Adrenal gland (tissue), 5 donors: ENCODE measurements around the gene ITPK1.
A peak's percentile ranks its signal among the peaks of the same experiment; 100 is the strongest.

Experiments used
- POLR2A ChIP-seq, 2 donors: fragments of 450-650 bp; IDR thresholded peaks; one replicate each; pipeline ENCODE4 v1.6.1; 2017; ENCODE audit warnings: antibody characterized with exemption in 2 of 2, mild to moderate bottlenecking in 2 of 2, moderate library complexity in 1 of 2
- TF ChIP-seq, protein P1 (sequence below), 6 experiments: fragments of 450-650 bp in 4 of 6; fragments of 200-600 bp in 2 of 6; sonication (generic) in 1 of 6; IDR thresholded peaks; 1 replicate in 5 of 6; 2 replicates in 1 of 6; pipeline versions ENCODE4 v1.5.1 to v1.8.0; 2016 to 2021; ENCODE audit warnings: antibody characterized with exemption in 6 of 6, mild to moderate bottlenecking in 2 of 6, moderate library complexity in 1 of 6
- donor health status: DM: no; HTN: no; CAD: no.

DNA sequence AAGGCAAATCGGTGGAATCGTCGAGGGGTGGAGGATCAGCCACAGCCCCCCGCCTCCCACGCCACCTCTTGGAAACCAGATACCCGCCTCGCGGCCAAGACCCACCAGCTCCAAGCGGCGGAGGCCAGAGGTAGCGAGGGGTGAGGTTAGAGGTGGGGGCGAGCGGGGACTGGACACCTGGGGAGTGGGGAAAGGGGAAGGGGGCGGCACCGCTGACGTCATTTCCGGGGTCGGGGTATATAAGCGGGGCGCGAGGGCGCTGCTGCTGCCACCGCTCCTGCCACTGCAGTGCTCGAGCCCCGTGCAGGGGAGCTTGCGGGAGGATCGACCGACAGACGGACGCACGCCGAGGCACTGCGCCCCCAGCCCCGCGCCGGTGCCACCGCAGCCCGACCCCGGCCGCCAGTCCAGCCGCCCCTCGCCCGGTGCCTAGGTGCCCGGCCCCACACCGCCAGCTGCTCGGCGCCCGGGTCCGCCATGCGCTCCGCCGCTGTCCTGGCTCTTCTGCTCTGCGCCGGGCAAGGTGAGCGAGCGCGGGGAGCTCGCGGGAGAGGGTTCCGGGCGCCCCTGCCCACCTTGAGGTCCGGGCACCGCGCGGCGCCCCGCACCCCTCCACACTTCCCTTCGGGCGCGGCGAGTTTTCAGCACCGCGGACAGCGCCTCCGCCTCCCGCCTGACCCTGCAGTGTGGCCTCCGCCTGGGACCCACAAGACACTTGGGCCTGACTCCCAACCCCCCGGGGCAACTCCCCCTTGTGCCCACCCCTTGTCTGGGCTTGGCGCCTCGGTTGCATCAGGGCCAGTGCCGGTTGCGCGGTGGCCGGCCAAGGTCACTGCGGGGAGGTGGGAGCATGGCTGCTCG, 192.6 kb downstream of the ITPK1 start, which contains the start of gene CHGA:
- peak in 1 of 2 donors; percentile 77 for TF ChIP-seq POLR2A (IDR thresholded peaks at IDR 0.05)
- TF ChIP-seq, protein P1, sequence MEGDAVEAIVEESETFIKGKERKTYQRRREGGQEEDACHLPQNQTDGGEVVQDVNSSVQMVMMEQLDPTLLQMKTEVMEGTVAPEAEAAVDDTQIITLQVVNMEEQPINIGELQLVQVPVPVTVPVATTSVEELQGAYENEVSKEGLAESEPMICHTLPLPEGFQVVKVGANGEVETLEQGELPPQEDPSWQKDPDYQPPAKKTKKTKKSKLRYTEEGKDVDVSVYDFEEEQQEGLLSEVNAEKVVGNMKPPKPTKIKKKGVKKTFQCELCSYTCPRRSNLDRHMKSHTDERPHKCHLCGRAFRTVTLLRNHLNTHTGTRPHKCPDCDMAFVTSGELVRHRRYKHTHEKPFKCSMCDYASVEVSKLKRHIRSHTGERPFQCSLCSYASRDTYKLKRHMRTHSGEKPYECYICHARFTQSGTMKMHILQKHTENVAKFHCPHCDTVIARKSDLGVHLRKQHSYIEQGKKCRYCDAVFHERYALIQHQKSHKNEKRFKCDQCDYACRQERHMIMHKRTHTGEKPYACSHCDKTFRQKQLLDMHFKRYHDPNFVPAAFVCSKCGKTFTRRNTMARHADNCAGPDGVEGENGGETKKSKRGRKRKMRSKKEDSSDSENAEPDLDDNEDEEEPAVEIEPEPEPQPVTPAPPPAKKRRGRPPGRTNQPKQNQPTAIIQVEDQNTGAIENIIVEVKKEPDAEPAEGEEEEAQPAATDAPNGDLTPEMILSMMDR (IDR thresholded peaks at IDR 0.05): no peak
